Measurements from ENCODE around the gene MYO6.

MYO6 gene

DNA sequence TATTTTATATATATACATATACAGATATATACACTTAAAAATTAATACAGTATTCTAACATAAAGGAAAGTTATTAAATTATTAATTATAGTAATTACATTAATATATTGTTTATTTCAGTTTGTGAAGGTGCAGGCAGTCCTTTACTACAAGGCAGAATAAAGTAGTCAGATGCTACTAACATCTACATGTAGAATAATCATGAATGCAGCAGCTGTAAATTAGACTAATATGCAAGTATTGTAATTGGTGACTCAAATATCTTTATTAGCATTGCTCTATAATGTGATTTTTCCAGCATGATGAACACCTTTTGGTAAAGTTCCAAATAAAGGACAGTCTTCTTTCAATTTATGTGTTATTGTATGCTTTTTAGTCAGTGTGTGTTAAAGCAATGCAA lies 17.3 kb downstream of the MYO6 start:
- no peak for DNase-seq

DNA sequence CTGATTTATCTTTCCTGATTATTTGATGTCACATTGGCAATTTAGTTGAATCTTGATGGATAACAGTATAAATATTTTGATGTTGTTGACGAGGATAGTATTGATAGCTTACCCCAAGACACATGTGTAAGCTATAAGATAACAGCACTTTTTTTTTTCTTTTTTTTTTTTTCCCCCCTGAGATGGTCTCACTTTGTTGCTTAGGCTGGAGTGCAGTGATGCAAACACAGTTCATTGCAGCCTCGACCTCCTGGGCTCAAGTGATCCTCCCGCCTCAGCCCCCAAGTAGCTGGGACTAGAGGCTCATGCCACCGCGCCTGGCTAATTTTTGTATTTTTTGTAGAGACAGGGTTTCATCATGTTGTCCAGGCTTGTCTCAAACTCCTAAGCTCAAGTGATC lies 21.8 kb downstream of the MYO6 start:
- DNase-seq: no peak

DNA sequence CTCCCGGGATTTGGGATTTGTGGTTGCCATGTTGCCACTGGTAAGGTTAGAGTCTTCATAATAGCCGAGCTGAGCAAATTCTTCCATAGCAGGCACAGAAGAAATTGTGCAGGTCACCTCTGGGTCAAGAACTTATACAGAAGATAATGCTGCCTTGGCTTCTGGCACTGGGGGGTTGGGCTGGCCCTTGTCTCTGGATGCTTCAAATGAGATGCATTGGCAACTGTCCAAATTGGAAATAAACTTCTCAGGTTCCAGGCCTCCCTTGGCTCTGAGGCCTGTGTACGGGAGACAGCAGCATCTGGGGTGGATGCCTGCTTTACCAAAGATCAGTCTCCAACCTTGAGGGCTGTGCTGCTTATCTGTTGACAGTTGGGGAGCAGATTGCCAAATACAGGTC lies 26.2 kb downstream of the MYO6 start:
- DNase-seq: peak; percentile 4

- DNase-seq: no peak
Observed at GRCh38 chr6:75776461-75776860, 27.4 kb downstream of the MYO6 start.

GRCh38 chr6:75778757-75779156 lies 29.7 kb downstream of the MYO6 start:
- no peak for DNase-seq

GRCh38 chr6:75786152-75786551 lies 37.1 kb downstream of the MYO6 start:
- no peak for DNase-seq

DNA sequence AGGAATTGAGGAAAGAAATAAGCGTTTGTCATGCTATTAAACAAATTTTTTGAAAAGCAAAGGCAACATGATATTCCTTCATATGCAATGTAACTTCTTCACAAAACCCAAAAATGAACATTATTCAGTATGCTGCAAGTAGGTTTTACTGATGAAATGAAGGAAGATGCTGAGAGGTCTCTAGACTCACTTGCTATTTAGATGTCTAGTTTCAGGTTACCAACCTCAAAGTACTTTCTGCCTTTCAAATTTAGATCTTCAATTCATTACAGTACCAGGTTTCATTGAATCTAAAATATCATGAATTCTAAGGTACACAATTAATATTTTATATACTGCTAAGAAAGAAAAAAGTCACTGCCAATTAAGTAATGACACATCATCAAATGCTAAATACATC lies 39.9 kb downstream of the MYO6 start:
- DNase-seq: no peak

DNA sequence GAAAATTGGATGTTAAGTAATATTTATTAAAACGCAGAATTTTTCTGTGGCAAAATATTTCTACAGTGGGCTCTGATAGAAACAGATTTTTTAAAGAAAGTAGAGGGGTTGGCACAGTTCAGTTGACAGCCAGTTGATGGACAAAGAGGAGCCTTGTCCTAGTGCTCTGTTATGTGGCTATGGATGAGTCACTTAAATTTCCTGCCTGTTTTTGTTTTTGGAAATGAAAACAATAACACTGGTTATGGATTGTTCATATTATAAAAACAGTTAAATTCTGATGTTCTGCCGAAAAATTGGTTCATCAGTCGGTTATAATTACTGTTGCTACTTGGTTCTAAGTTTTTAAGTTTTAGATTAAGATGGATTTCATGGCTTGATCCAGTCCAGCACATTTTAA lies 42.8 kb downstream of the MYO6 start:
- DNase-seq: no peak

- no peak for DNase-seq
Observed at GRCh38 chr6:75794351-75794846, 45.4 kb downstream of the MYO6 start.

GRCh38 chr6:75794954-75795739 lies 46.1 kb downstream of the MYO6 start:
- peak; percentile 29 for DNase-seq

DNA sequence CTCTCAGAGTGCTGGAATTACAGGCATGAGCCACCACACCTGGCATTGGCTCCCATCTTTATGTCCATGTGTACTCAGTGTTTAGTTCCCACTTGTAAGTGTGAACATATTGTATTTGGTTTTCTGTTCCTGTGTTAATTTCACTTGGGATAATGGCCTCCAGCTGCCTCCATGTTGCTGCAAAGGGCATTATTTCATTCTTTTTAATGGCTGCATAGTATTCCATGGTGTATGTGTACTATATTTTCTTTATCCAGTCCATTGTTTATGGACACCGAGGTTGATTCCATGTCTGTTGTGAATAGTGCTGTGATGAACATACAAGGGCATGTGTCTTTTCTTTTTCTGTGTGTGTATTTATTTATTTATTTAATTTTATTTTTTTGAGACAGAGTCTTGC lies 47.7 kb downstream of the MYO6 start:
- DNase-seq: no peak

DNA sequence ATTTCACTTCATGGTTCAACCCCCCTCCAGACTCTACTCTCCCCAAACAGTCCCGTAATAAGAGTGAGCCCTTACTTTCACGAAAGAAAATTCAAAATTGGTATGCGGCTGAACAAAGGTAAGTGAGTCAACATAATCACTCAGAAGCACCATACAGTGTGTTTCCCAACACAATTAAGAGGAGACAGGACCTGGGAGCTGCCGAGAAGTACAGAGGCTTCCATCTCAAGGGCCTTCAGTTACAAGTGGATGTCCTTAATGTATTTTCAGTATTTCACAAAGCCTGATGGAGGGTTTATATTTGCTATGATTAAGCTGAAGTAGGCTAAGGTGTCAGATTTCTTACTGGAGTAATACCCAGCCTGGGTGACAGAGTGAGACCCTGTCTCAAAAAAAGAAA lies 51.1 kb downstream of the MYO6 start:
- DNase-seq: no peak

GRCh38 chr6:75800708-75801505 lies 51.9 kb downstream of the MYO6 start:
- DNase-seq: no peak

DNA sequence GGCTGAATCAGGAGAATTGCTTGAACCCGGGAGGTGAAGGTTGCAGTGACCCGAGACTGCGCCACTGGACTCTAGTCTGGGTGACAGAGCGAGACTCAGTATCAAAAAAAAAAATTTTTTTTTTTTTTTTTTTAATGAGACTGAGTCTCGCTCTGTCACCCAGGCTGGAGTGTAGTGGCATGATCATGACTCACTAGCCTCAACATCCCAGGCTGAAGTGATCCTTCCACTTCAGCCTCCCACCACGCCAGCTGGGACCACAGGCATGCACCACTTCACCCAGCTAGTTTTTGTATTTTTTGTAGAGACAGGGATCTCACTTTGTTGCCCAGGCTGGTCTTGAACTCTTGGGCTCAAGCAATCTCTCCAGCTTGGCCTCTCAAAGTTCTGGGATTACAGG lies 53.3 kb downstream of the MYO6 start:
- DNase-seq: peak; percentile 17

DNA sequence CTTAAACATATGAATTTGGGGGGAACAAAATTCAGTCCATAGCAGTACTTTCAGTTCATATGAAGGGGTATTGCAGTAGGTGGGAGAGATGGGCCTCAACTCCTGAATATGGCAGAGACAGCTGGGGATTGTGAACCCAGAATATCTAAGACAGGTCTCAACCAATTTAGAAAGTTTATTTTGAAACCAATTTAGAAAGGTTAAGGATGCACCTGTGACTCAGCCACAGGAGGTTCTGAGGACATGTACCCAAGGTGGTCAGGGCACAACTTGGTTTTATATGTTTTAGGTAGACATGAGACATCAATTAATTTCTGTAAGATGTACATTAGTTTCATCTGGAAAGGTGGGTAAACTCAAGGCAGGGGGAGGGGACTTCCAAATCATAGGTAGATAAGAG lies 59.5 kb downstream of the MYO6 start:
- no peak for DNase-seq

GRCh38 chr6:75812560-75812959 lies 63.5 kb downstream of the MYO6 start:
- DNase-seq: no peak

- DNase-seq: no peak
Observed at GRCh38 chr6:75813476-75814250, 64.6 kb downstream of the MYO6 start.

DNA sequence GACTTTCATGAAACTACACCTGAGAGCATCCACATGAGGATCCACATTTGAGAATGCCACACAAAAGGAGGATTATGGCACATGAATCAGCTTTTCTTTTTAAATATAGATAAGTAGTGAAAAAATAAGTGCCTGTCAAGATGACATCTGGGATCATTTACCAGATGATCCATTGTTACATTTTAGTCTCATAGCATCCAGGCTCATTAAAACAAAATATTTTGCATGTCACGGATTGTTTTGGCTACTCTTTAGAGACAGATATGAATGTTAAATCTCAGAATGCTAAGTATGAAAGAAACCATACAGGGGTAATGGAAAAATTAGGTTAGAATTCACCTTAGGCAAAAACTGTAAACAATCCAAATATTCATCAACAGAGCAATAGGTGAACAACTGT lies 66.7 kb downstream of the MYO6 start:
- DNase-seq: peak; percentile 16

- no peak for DNase-seq
Observed at GRCh38 chr6:75818098-75818855, 69.2 kb downstream of the MYO6 start.

DNA sequence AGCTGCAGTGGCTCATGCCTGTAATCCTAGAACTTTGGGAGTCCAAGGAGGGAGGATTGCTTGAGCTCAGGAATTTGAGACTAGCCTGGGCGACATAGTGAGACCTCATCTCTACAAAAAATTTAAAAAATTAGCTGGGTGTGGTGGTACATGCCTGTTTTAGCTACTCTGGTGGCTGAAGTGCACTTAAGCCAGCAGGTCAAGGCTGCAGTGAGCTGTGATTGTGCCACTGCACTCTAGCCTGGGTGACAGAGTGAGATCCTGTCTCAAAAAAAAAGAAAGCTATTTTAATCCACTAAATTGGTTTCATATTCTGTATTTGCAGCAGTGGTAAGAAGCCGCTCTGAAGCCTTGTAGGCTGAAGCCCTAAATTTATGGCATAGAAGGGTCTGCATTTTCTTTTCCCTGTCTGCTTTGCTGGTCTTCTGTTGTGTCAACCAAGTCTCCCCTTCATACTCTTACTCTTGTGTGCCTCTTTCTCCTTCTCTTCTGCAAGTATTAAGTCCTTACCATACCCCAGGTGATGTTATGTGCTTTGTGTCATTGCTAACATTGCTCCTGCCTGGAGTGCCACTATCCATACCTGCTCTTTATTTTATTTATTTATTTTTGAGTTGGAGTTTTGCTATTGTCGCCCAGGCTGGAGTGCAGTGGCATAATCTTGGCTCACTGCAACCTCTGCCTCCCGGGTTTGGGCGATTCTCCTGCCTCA lies 70.9 kb downstream of the MYO6 start:
- no peak for DNase-seq

DNA sequence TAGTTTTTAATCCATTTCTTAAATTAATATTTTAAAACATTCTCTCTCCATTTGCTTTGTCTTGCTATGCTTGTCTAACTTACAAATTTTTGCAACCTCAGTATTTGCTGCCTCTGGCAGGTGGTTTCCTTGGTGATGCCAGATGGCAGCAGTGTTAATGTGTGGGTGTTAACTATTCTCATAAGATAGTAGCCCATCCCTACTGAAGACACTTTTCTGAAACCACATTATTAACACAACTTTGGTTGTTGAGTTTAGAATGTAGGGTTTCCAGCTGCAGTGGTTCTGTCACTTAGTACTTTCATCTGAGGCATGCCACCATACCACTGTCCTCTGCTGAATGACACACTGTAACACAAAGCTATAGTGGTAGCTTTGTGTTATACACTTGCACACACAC lies 75.1 kb downstream of the MYO6 start:
- no peak for DNase-seq

DNA sequence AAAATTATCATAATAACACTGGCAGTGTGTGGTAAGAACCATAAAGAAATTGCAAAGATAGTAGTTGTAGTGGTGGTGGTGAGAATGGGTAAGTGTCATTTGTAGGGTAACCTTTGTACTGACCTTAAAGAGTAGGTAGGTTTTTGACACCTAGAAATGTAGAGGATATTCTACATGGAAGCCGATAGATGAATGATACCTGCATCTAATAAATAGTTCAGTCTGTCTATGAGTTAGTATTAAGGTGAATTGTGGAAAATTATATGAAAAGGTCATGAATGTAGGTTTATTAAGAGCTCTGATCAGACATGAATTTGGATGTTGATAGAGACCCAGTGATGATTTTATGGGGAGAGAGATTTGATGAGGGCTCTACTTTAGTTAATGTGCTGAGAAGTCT lies 78.1 kb downstream of the MYO6 start:
- DNase-seq: no peak
